Measurements from ENCODE around the gene KREMEN1. TPM values are rescaled to one million over a fixed set of nuclear protein-coding genes. Genes with fewer than 3 reads are reported as not detected.
A peak's percentile ranks its signal among the peaks of the same experiment; 100 is the strongest.

Gene KREMEN1
- total and polyA plus RNA-seq, 2 donors, result 10.7 to 14.2 TPM

DNA sequence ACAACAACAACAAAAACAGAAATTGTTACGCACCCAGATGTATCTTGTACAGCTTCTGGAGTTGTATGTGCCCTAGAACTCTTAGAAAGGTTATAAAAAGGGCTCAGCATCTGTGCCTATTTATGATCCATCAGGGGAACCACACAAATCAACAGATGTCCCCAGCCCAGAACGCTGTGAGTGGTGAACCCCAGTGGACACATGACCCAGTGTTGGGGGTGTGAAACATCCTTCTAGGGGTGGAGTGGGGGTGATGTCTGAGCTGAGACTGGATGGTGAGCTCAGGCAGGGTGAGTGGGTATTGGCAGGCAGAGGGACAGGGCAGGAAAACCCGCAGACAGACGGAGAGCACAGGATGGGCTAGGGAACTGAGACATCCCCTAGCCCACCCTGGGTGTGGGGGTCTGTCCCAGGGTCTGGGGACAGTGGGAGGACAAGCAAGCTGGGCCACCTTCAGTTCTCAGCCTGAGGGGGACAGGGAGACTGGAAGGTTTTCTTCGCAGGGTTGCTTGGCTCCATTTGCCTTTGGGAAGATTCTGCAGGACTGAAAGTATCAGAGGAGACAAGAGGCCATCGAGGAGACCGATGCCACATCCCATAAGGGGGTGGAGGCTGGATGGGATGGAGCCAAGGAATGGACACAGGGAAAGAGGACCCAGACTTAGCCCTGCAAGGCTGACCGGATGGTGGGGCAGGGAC lies 127.0 kb downstream of the KREMEN1 start:
- Histone ChIP-seq H3K4me3 (ENCODE audit: low read length in 2 of 2) (no peak overlapping the region), H3K9me3 (ENCODE audit: control insufficient read depth in 2 of 2, insufficient read depth in 1 of 2, low read length in 1 of 2) (no peaks in the 10 kb centered on the region), H3K27me3 (ENCODE audit: control insufficient read depth in 2 of 2, insufficient read depth in 1 of 2, low read length in 1 of 2) (no peaks in the 10 kb centered on the region), H3K4me1 (ENCODE audit: control insufficient read depth in 2 of 2, insufficient read depth in 2 of 2, low read length in 2 of 2) (peaks cover 10 to 48% of the 10 kb centered on the region in 2 donors), H3K27ac (ENCODE audit: low read depth in 1 of 2, low read length in 1 of 2) (no peak overlapping the region), H3K36me3 (ENCODE audit: control insufficient read depth in 2 of 2, insufficient read depth in 2 of 2, low read length in 1 of 2) (no peaks in the 10 kb centered on the region)
- no peak for DNase-seq (ENCODE audit: low read depth in 6 of 9, low spot score in 9 of 9)
- WGBS, result 88% methylated on average over 8 of the region's 8 CpGs

- no peaks in the 10 kb centered on the region for H3K9me3 ChIP-seq (ENCODE audit: control insufficient read depth in 2 of 2, insufficient read depth in 1 of 2, low read length in 1 of 2)
- H3K4me3 ChIP-seq (ENCODE audit: low read length in 2 of 2), result no peak overlapping the region
- no peak overlapping the region for H3K27ac ChIP-seq (ENCODE audit: low read depth in 1 of 2, low read length in 1 of 2)
- H3K4me1 ChIP-seq (ENCODE audit: control insufficient read depth in 2 of 2, insufficient read depth in 2 of 2, low read length in 2 of 2), result peaks cover 10 to 47% of the 10 kb centered on the region in 2 donors
- 96% methylated on average over 7 of the region's 7 CpGs for WGBS
- no peak for DNase-seq (ENCODE audit: low read depth in 6 of 9, low spot score in 9 of 9)
- no peaks in the 10 kb centered on the region for H3K36me3 ChIP-seq (ENCODE audit: control insufficient read depth in 2 of 2, insufficient read depth in 2 of 2, low read length in 1 of 2)
- H3K27me3 ChIP-seq (ENCODE audit: control insufficient read depth in 2 of 2, insufficient read depth in 1 of 2, low read length in 1 of 2), result peaks cover 0 to 7% of the 10 kb centered on the region in 2 donors
Measured at GRCh38 chr22:29200901-29201300, 128.1 kb downstream of the KREMEN1 start.

DNA sequence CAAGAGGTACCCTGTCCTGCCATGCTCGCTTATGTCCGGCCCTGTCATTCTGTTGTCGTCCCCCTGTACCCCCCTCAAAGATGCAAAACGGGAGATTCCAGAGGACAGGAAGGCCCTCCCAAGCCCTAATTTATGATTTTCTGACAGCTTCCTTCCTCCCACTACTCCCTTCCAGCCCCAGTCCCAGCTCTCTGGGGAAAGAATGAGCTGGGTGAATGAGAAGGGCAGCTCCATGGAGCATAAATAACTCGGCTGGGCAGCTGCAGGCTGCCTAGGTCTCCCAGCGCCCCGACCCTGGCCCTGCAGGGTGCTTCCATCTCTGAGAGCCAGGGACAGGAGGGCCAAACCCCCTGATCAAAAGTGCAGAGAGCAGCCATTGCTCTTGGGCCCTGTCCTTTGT lies 128.9 kb downstream of the KREMEN1 start:
- peaks cover 15 to 50% of the 10 kb centered on the region in 2 donors for H3K4me1 ChIP-seq (ENCODE audit: control insufficient read depth in 2 of 2, insufficient read depth in 2 of 2, low read length in 2 of 2)
- no peaks in the 10 kb centered on the region for H3K9me3 ChIP-seq (ENCODE audit: control insufficient read depth in 2 of 2, insufficient read depth in 1 of 2, low read length in 1 of 2)
- no peaks in the 10 kb centered on the region for H3K36me3 ChIP-seq (ENCODE audit: control insufficient read depth in 2 of 2, insufficient read depth in 2 of 2, low read length in 1 of 2)
- H3K4me3 ChIP-seq (ENCODE audit: low read length in 2 of 2), result no peak overlapping the region
- peaks cover 2 to 15% of the 10 kb centered on the region in 2 donors for H3K27me3 ChIP-seq (ENCODE audit: control insufficient read depth in 2 of 2, insufficient read depth in 1 of 2, low read length in 1 of 2)
- peak overlapping the region in 1 of 2 donors; percentile 83 for H3K27ac ChIP-seq (ENCODE audit: low read depth in 1 of 2, low read length in 1 of 2)
- DNase-seq (ENCODE audit: low read depth in 6 of 9, low spot score in 9 of 9), result no peak
- WGBS, result 75% methylated on average over 7 of the region's 7 CpGs

- no peaks in the 10 kb centered on the region for H3K9me3 ChIP-seq (ENCODE audit: control insufficient read depth in 2 of 2, insufficient read depth in 1 of 2, low read length in 1 of 2)
- no peaks in the 10 kb centered on the region for H3K36me3 ChIP-seq (ENCODE audit: control insufficient read depth in 2 of 2, insufficient read depth in 2 of 2, low read length in 1 of 2)
- peak overlapping the region; percentile 57 to 83 for H3K27ac ChIP-seq (ENCODE audit: low read depth in 1 of 2, low read length in 1 of 2)
- WGBS, result 20% methylated on average over 24 of the region's 24 CpGs
- peaks cover 2 to 22% of the 10 kb centered on the region in 2 donors for H3K27me3 ChIP-seq (ENCODE audit: control insufficient read depth in 2 of 2, insufficient read depth in 1 of 2, low read length in 1 of 2)
- peak in 7 of 9 donors; percentile 29 to 81 (median 51) for DNase-seq (ENCODE audit: low read depth in 6 of 9, low spot score in 9 of 9)
- no peak overlapping the region for H3K4me3 ChIP-seq (ENCODE audit: low read length in 2 of 2)
- peaks cover 15 to 50% of the 10 kb centered on the region in 2 donors for H3K4me1 ChIP-seq (ENCODE audit: control insufficient read depth in 2 of 2, insufficient read depth in 2 of 2, low read length in 2 of 2)
Measured at GRCh38 chr22:29202212-29203192, 129.7 kb downstream of the KREMEN1 start.

GRCh38 chr22:29203488-29204454 lies 130.9 kb downstream of the KREMEN1 start:
- Histone ChIP-seq H3K4me1 (ENCODE audit: control insufficient read depth in 2 of 2, insufficient read depth in 2 of 2, low read length in 2 of 2) (peaks cover 15 to 55% of the 10 kb centered on the region in 2 donors), H3K36me3 (ENCODE audit: control insufficient read depth in 2 of 2, insufficient read depth in 2 of 2, low read length in 1 of 2) (no peaks in the 10 kb centered on the region), H3K27me3 (ENCODE audit: control insufficient read depth in 2 of 2, insufficient read depth in 1 of 2, low read length in 1 of 2) (peaks cover 2 to 22% of the 10 kb centered on the region in 2 donors), H3K9me3 (ENCODE audit: control insufficient read depth in 2 of 2, insufficient read depth in 1 of 2, low read length in 1 of 2) (no peaks in the 10 kb centered on the region), H3K27ac (ENCODE audit: low read depth in 1 of 2, low read length in 1 of 2) (peak overlapping the region in 1 of 2 donors; percentile 33), H3K4me3 (ENCODE audit: low read length in 2 of 2) (no peak overlapping the region)
- DNase-seq (ENCODE audit: low read depth in 6 of 9, low spot score in 9 of 9), result no peak
- WGBS, result 69% methylated on average over 9 of the region's 9 CpGs

- 91% methylated on average over 8 of the region's 8 CpGs for WGBS
- H3K27me3 ChIP-seq (ENCODE audit: control insufficient read depth in 2 of 2, insufficient read depth in 1 of 2, low read length in 1 of 2), result peaks cover 2 to 22% of the 10 kb centered on the region in 2 donors
- H3K9me3 ChIP-seq (ENCODE audit: control insufficient read depth in 2 of 2, insufficient read depth in 1 of 2, low read length in 1 of 2), result no peaks in the 10 kb centered on the region
- H3K36me3 ChIP-seq (ENCODE audit: control insufficient read depth in 2 of 2, insufficient read depth in 2 of 2, low read length in 1 of 2), result no peaks in the 10 kb centered on the region
- no peak for DNase-seq (ENCODE audit: low read depth in 6 of 9, low spot score in 9 of 9)
- no peak overlapping the region for H3K4me3 ChIP-seq (ENCODE audit: low read length in 2 of 2)
- peaks cover 15 to 55% of the 10 kb centered on the region in 2 donors for H3K4me1 ChIP-seq (ENCODE audit: control insufficient read depth in 2 of 2, insufficient read depth in 2 of 2, low read length in 2 of 2)
- H3K27ac ChIP-seq (ENCODE audit: low read depth in 1 of 2, low read length in 1 of 2), result no peak overlapping the region
Measured at GRCh38 chr22:29204455-29205183, 131.8 kb downstream of the KREMEN1 start.

DNA sequence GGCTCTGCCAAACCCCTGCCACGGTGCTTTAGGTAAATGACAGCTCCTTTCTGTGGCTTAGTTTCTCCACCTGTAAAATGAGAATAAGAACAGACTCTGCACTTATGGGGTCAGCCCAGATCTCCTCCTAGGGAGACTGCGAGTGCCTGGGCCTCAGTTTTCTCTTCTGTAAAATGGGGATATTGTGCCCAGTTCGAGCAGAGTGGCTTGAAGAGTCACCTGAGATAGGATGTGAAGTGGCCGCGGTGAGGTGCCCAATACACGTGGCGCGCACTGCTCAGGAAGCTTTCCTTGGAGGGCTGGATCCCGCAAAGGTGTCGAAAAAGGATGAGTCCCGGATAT lies 132.4 kb downstream of the KREMEN1 start:
- Histone ChIP-seq H3K9me3 (ENCODE audit: control insufficient read depth in 2 of 2, insufficient read depth in 1 of 2, low read length in 1 of 2) (no peaks in the 10 kb centered on the region), H3K27me3 (ENCODE audit: control insufficient read depth in 2 of 2, insufficient read depth in 1 of 2, low read length in 1 of 2) (peaks cover 2 to 22% of the 10 kb centered on the region in 2 donors), H3K4me1 (ENCODE audit: control insufficient read depth in 2 of 2, insufficient read depth in 2 of 2, low read length in 2 of 2) (peaks cover 15 to 55% of the 10 kb centered on the region in 2 donors), H3K36me3 (ENCODE audit: control insufficient read depth in 2 of 2, insufficient read depth in 2 of 2, low read length in 1 of 2) (no peaks in the 10 kb centered on the region), H3K27ac (ENCODE audit: low read depth in 1 of 2, low read length in 1 of 2) (no peak overlapping the region), H3K4me3 (ENCODE audit: low read length in 2 of 2) (peak overlapping the region; percentile 50 to 57)
- 68% methylated on average over 11 of the region's 11 CpGs for WGBS
- no peak for DNase-seq (ENCODE audit: low read depth in 6 of 9, low spot score in 9 of 9)
